Stimulated activated naive B cell treated with anti-CD40 and anti-IgM and Interleukin-4, amounts not matched to agents 10 μg/mL and 1 μg/mL and 100 μg/mL, for 72 hours (primary cell): ENCODE measurements around the gene KCTD8.

Experiments used
- ATAC-seq, 2 donors: fragments of 150-1000 bp; cut with Tn5 transposase; replicated peaks; 2 replicates each; pipeline ENCODE4 v1.10.0; 2021; ENCODE audit warnings: moderate library complexity in 1 of 2
- DNase-seq: peaks from one replicate; pipeline ENCODE4 v3.0.0; 2021
- H3K27ac Mint-ChIP-seq: one replicate; pipeline ENCODE4 v1.8.0; 2022; ENCODE audit warnings: mild to moderate bottlenecking, mixed read lengths
- H3K27me3 Mint-ChIP-seq, 2 donors: one replicate each; pipeline ENCODE4 v1.8.0; 2022; ENCODE audit warnings: mixed read lengths in 2 of 2
- H3K36me3 Mint-ChIP-seq, 2 donors: one replicate each; pipeline ENCODE4 v1.8.0; 2022; ENCODE audit warnings: mixed read lengths in 2 of 2, mild to moderate bottlenecking in 1 of 2
- H3K4me1 Mint-ChIP-seq, 2 donors: one replicate each; pipeline ENCODE4 v1.8.0; 2022; ENCODE audit warnings: mixed read lengths in 2 of 2, mild to moderate bottlenecking in 1 of 2
- H3K4me3 Mint-ChIP-seq, 2 donors: one replicate each; pipeline ENCODE4 v1.8.0; 2022; ENCODE audit warnings: mild to moderate bottlenecking in 2 of 2, mixed read lengths in 2 of 2, moderate library complexity in 1 of 2
- H3K9me3 Mint-ChIP-seq, 2 donors: one replicate each; pipeline ENCODE4 v1.8.0; 2022; ENCODE audit warnings: mixed read lengths in 2 of 2, mild to moderate bottlenecking in 1 of 2

KCTD8 gene

GRCh38 chr4:44162538-44163270 lies 285.9 kb downstream of the KCTD8 start:
- Mint-ChIP-seq H3K9me3 (peaks cover 0 to 3% of the 10 kb centered on the region in 2 donors), H3K4me3 (no peak overlapping the region), H3K36me3 (no peaks in the 10 kb centered on the region), H3K27me3 (no peaks in the 10 kb centered on the region), H3K4me1 (no peaks in the 10 kb centered on the region), H3K27ac (no peak overlapping the region)
- ATAC-seq (no peak), DNase-seq (no peak)

- Mint-ChIP-seq H3K36me3 (no peaks in the 10 kb centered on the region), H3K9me3 (peaks cover 0 to 1% of the 10 kb centered on the region in 2 donors), H3K4me1 (no peaks in the 10 kb centered on the region), H3K4me3 (no peak overlapping the region), H3K27ac (no peak overlapping the region), H3K27me3 (no peaks in the 10 kb centered on the region)
- DNase-seq (no peak), ATAC-seq (no peak)
Observed at GRCh38 chr4:44161756-44162155, 286.9 kb downstream of the KCTD8 start.

- DNase-seq (no peak), ATAC-seq (no peak)
- Mint-ChIP-seq H3K27me3 (no peaks in the 10 kb centered on the region), H3K36me3 (no peaks in the 10 kb centered on the region), H3K27ac (no peak overlapping the region), H3K4me3 (no peak overlapping the region), H3K9me3 (peaks cover 0 to 4% of the 10 kb centered on the region in 2 donors), H3K4me1 (no peaks in the 10 kb centered on the region)
Observed at GRCh38 chr4:44160776-44161367, 287.7 kb downstream of the KCTD8 start.

GRCh38 chr4:44159991-44160390 lies 288.6 kb downstream of the KCTD8 start:
- no peaks in the 10 kb centered on the region for H3K27me3 Mint-ChIP-seq
- H3K27ac Mint-ChIP-seq, result no peak overlapping the region
- H3K9me3 Mint-ChIP-seq, result peaks cover 0 to 2% of the 10 kb centered on the region in 2 donors
- no peaks in the 10 kb centered on the region for H3K4me1 Mint-ChIP-seq
- no peak for DNase-seq
- ATAC-seq, result no peak
- no peak overlapping the region for H3K4me3 Mint-ChIP-seq
- H3K36me3 Mint-ChIP-seq, result no peaks in the 10 kb centered on the region

GRCh38 chr4:44157611-44158277 lies 290.9 kb downstream of the KCTD8 start:
- Mint-ChIP-seq H3K27ac (no peak overlapping the region), H3K36me3 (no peaks in the 10 kb centered on the region), H3K4me3 (no peak overlapping the region), H3K4me1 (no peaks in the 10 kb centered on the region), H3K9me3 (peaks cover 0 to 2% of the 10 kb centered on the region in 2 donors), H3K27me3 (no peaks in the 10 kb centered on the region)
- ATAC-seq (no peak), DNase-seq (no peak)

GRCh38 chr4:44150091-44150576 lies 298.5 kb downstream of the KCTD8 start:
- Mint-ChIP-seq H3K36me3 (no peaks in the 10 kb centered on the region), H3K27me3 (no peaks in the 10 kb centered on the region), H3K27ac (no peak overlapping the region), H3K4me3 (no peak overlapping the region), H3K9me3 (peaks cover 3 to 6% of the 10 kb centered on the region in 2 donors), H3K4me1 (no peaks in the 10 kb centered on the region)
- no peak for ATAC-seq
- DNase-seq, result no peak

- Mint-ChIP-seq H3K9me3 (peaks cover 3 to 6% of the 10 kb centered on the region in 2 donors), H3K27me3 (no peaks in the 10 kb centered on the region), H3K4me1 (no peaks in the 10 kb centered on the region), H3K4me3 (no peak overlapping the region), H3K27ac (no peak overlapping the region), H3K36me3 (no peaks in the 10 kb centered on the region)
- ATAC-seq (no peak), DNase-seq (no peak)
Observed at GRCh38 chr4:44149282-44149681, 299.3 kb downstream of the KCTD8 start.

GRCh38 chr4:44147571-44148075 lies 301.0 kb downstream of the KCTD8 start:
- DNase-seq, result no peak
- ATAC-seq, result no peak
- peaks cover 3 to 6% of the 10 kb centered on the region in 2 donors for H3K9me3 Mint-ChIP-seq
- no peak overlapping the region for H3K27ac Mint-ChIP-seq
- H3K27me3 Mint-ChIP-seq, result no peaks in the 10 kb centered on the region
- no peaks in the 10 kb centered on the region for H3K4me1 Mint-ChIP-seq
- H3K36me3 Mint-ChIP-seq, result no peaks in the 10 kb centered on the region
- H3K4me3 Mint-ChIP-seq, result no peak overlapping the region

- no peaks in the 10 kb centered on the region for H3K27me3 Mint-ChIP-seq
- no peak for ATAC-seq
Observed at GRCh38 chr4:44146516-44146915, 302.1 kb downstream of the KCTD8 start.

GRCh38 chr4:44145868-44146267 lies 302.7 kb downstream of the KCTD8 start:
- H3K27ac Mint-ChIP-seq, result no peak overlapping the region
- no peaks in the 10 kb centered on the region for H3K36me3 Mint-ChIP-seq
- ATAC-seq (no peak), DNase-seq (no peak)
- H3K27me3 Mint-ChIP-seq, result no peaks in the 10 kb centered on the region
- peaks cover 2 to 6% of the 10 kb centered on the region in 2 donors for H3K9me3 Mint-ChIP-seq
- no peaks in the 10 kb centered on the region for H3K4me1 Mint-ChIP-seq
- no peak overlapping the region for H3K4me3 Mint-ChIP-seq

More at GRCh38 chr4:44146516-44146915, 302.1 kb downstream of the KCTD8 start:
- Mint-ChIP-seq H3K27ac (no peak overlapping the region), H3K4me3 (no peak overlapping the region), H3K9me3 (peaks cover 3 to 6% of the 10 kb centered on the region in 2 donors), H3K36me3 (no peaks in the 10 kb centered on the region), H3K4me1 (no peaks in the 10 kb centered on the region)
- DNase-seq, result no peak

- no peaks in the 10 kb centered on the region for H3K27me3 Mint-ChIP-seq
Observed at GRCh38 chr4:44132526-44132925, 316.1 kb downstream of the KCTD8 start.

More at GRCh38 chr4:44132526-44132925, 316.1 kb downstream of the KCTD8 start:
- no peak overlapping the region for H3K4me3 Mint-ChIP-seq
- no peaks in the 10 kb centered on the region for H3K36me3 Mint-ChIP-seq
- peaks cover 3 to 6% of the 10 kb centered on the region in 2 donors for H3K9me3 Mint-ChIP-seq
- no peaks in the 10 kb centered on the region for H3K4me1 Mint-ChIP-seq
- H3K27ac Mint-ChIP-seq, result no peak overlapping the region
- DNase-seq (no peak), ATAC-seq (no peak)
